Psoas muscle (tissue), 8 donors: ENCODE results near the gene ATP23. TPM values are rescaled to one million over a fixed set of nuclear protein-coding genes. Genes with fewer than 3 reads are reported as not detected.

ENCODE experiments used
- ATAC-seq, 4 donors: fragments of 200-7000 bp; cut with Tn5 transposase; one replicate each; pipeline ENCODE4 v1.9.1; 2020; ENCODE audit warnings: moderate library complexity in 3 of 4, mild to moderate bottlenecking in 2 of 4
- DNase-seq, 2 donors: peaks; one replicate each; pipeline ENCODE4 v3.0.0-alpha.2; 2020
- H3K27ac ChIP-seq: fragments of 200-600 bp; one replicate; pipeline ENCODE4 v1.8.0; 2022
- H3K27me3 ChIP-seq, 3 donors: fragments of 200-600 bp in 1 of 3; one replicate each; pipeline versions ENCODE4 v1.6.1 to v1.8.0; 2013 to 2022; ENCODE audit warnings: low read length in 2 of 3, mild to moderate bottlenecking in 2 of 3, moderate library complexity in 1 of 3; ENCODE audit not compliant: insufficient read depth in 3 of 3
- H3K36me3 ChIP-seq, 2 donors: fragments of 200-600 bp in 1 of 2; one replicate each; pipeline versions ENCODE4 v1.6.1 to v1.8.0; 2013 to 2022; ENCODE audit warnings: low read depth in 1 of 2, mild to moderate bottlenecking in 1 of 2, moderate library complexity in 1 of 2; ENCODE audit not compliant: insufficient read depth in 1 of 2
- H3K4me1 ChIP-seq: fragments of 200-600 bp; one replicate; pipeline ENCODE4 v1.8.0; 2022
- H3K4me3 ChIP-seq: fragments of 200-600 bp; one replicate; pipeline ENCODE4 v1.8.0; 2022; ENCODE audit warnings: mild to moderate bottlenecking
- H3K9me3 ChIP-seq: fragments of 200-600 bp; one replicate; pipeline ENCODE4 v1.8.0; 2022
- WGBS, 3 donors: extraction: QIAGEN DNeasy Blood & Tissue Kit; methylation state at CpG; one replicate each; pipeline versions ENCODE4 v1.1.6 to v1.1.7; 2013; 5-methylcytosine and 5-hydroxymethylcytosine counted together
- intact Hi-C, 2 donors: fragments of 100-400 bp; cut with DNase I; formaldehyde crosslinking; loops; one replicate each; pipeline versions ENCODE4 v1.11.0 to v1.14.2; 2022
- polyA plus RNA-seq, 3 donors: library from polyadenylated mRNA; stranded (reverse); fragments of 200-250 nt; gene quantifications; one replicate each; pipeline ENCODE4 v1.2.3, GENCODE V29; 2013
- total RNA-seq, 4 donors: library from RNA; stranded (reverse); fragmentation: NEBNext Ultra II Directional in 2 of 4; extraction: Animal tissue kit (Norgen Biotek cat#: 25700) in 2 of 4; gene quantifications; one replicate each; pipeline versions ENCODE4 v1.2.1 to v1.2.4, GENCODE V29; 2021 to 2023
- TF ChIP-seq, protein P1 (sequence below): fragments of 200-600 bp; IDR thresholded peaks from one replicate; pipeline ENCODE4 v1.8.0; 2022; ENCODE audit warnings: antibody characterized with exemption
- donor health status: healthy with polysubstance abuse.
- donor health status: DM: no; HTN: no; CAD: no; lungs with moderate emphysema.
- donor health status: Bipolar disorder and iron deficiency.
- donor health status: healthy.
- donor health status: DM: yes; HTN: yes; CAD: no.
- donor health status: DM: no; HTN: no; CAD: no.
- donor health status: DM: no; HTN: no; CAD: no.
- donor health status: DM: yes; HTN: yes; CAD: no.

The ATP23 gene
- total and polyA plus RNA-seq, 7 donors = 6.3 to 28.8 (median 8.7) TPM

DNA sequence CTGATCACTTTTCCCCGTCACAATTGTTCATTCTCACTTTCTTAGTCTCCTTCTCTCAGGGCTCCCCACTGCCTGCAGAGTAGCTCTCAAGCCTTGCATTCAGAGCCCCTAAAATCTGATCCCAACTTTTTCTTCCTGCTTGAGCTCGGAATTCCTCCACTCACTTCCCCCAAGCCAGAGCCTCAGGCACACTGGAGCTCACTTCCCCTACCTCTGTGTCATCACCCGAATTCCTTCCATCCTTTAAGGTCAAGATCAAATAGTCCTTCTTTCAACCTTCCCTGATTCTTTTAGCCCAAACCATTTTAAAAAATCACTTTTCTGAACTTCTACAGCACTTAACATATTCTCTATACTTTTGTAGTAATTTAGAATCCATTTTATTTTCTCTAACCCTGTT lies 34.1 kb upstream of the ATP23 start:
- no peak for ATAC-seq
- Histone ChIP-seq H3K36me3 (no peaks in the 10 kb centered on the region), H3K4me3 (no peak overlapping the region), H3K4me1 (no peaks in the 10 kb centered on the region), H3K27me3 (no peaks in the 10 kb centered on the region), H3K27ac (no peak overlapping the region), H3K9me3 (no peaks in the 10 kb centered on the region)
- TF ChIP-seq, protein P1, sequence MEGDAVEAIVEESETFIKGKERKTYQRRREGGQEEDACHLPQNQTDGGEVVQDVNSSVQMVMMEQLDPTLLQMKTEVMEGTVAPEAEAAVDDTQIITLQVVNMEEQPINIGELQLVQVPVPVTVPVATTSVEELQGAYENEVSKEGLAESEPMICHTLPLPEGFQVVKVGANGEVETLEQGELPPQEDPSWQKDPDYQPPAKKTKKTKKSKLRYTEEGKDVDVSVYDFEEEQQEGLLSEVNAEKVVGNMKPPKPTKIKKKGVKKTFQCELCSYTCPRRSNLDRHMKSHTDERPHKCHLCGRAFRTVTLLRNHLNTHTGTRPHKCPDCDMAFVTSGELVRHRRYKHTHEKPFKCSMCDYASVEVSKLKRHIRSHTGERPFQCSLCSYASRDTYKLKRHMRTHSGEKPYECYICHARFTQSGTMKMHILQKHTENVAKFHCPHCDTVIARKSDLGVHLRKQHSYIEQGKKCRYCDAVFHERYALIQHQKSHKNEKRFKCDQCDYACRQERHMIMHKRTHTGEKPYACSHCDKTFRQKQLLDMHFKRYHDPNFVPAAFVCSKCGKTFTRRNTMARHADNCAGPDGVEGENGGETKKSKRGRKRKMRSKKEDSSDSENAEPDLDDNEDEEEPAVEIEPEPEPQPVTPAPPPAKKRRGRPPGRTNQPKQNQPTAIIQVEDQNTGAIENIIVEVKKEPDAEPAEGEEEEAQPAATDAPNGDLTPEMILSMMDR = no peak
- 51 to 68% (median 56%) methylated on average over 3 of the region's 3 CpGs for WGBS, 3 donors
- intact Hi-C loops = loop anchor here in 1 of 2 donors (5.0 kb wide), 1 partner anchor 105 kb away; no protein-coding TSS in a partner anchor
- no peak for DNase-seq

DNA sequence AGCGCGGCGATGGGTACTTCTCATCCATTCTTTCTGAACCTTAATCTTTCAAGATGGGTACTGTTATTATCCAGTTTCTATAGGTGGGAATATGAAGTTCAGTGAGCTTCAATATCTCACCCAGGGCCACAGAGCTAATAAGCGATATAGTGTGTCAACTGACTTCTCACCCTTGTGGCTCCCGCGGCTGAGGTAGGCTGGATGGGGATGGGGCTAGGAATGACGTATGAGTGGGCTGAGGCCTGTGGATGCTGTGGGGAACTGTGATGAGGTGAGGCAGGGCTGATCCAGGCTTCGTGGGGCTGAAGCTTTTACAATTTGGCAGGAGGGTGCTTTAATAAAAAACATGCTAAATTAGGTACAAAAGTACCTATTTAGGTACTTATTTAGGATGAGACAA lies 32.9 kb upstream of the ATP23 start:
- intact Hi-C loops = loop anchor here in 1 of 2 donors (5.0 kb wide), 1 partner anchor 106 kb away; no protein-coding TSS in a partner anchor
- 76 to 82% (median 80%) methylated on average over 8 of the region's 8 CpGs for WGBS, 3 donors
- Histone ChIP-seq H3K4me3 (no peak overlapping the region), H3K27me3 (no peaks in the 10 kb centered on the region), H3K36me3 (no peaks in the 10 kb centered on the region), H3K9me3 (no peaks in the 10 kb centered on the region), H3K4me1 (no peaks in the 10 kb centered on the region), H3K27ac (no peak overlapping the region)
- no peak for ATAC-seq
- DNase-seq = no peak
- TF ChIP-seq, protein P1 = no peak

DNA sequence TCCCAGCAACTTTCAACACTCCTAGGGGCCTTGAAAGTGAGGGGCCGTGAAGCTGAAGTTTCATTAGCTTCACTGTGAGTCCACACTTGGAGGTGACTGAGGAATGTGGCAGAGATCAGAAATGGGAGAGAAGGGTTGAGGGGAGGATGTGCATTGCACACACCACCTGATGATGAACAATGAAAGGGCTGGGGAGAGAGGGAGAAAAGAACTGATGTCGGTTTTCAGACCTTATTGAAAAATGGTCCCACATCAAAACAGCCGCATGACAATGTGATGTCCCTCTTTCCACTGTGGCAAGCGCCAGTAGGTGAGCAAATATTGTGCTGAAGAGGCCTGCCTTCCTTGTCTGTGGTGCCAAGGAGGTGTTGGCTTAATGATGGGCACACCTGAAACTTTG lies 32.3 kb upstream of the ATP23 start:
- Histone ChIP-seq H3K9me3 (no peaks in the 10 kb centered on the region), H3K4me1 (no peaks in the 10 kb centered on the region), H3K36me3 (no peaks in the 10 kb centered on the region), H3K4me3 (no peak overlapping the region), H3K27ac (no peak overlapping the region), H3K27me3 (no peaks in the 10 kb centered on the region)
- 76 to 89% (median 83%) methylated on average over 4 of the region's 4 CpGs for WGBS, 3 donors
- DNase-seq (no peak), ATAC-seq (no peak)
- intact Hi-C loops = loop anchor here in 1 of 2 donors (5.0 kb wide), 1 partner anchor 107 kb away; no protein-coding TSS in a partner anchor
- TF ChIP-seq, protein P1 = no peak

DNA sequence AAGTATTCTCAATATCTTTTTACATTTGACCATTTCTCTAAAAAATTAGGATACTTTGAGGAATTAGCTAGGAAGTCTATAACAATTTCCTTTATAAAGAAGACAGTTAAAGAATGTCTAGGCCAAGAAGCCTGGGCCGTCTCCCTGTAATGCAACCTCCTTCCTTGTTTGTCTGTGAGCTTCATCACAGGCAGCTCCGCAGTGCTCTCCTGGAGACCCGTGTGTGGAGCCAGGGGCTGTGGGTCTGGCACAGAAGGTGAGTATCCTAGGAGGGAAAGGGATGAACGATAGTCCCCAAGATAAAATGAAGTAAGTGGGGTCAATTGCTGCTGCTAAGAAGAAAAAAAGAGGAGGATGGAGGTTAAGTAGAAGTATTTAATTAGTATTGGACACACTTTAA lies 31.8 kb upstream of the ATP23 start:
- Histone ChIP-seq H3K27me3 (no peaks in the 10 kb centered on the region), H3K4me3 (no peak overlapping the region), H3K9me3 (no peaks in the 10 kb centered on the region), H3K27ac (no peak overlapping the region), H3K4me1 (no peaks in the 10 kb centered on the region), H3K36me3 (no peaks in the 10 kb centered on the region)
- DNase-seq = no peak
- TF ChIP-seq, protein P1 = no peak
- ATAC-seq = no peak
- WGBS, 3 donors = 76 to 91% (median 78%) methylated on average over 4 of the region's 4 CpGs
- intact Hi-C loops = loop anchor here in 1 of 2 donors (5.0 kb wide), 1 partner anchor 107 kb away; no protein-coding TSS in a partner anchor

DNA sequence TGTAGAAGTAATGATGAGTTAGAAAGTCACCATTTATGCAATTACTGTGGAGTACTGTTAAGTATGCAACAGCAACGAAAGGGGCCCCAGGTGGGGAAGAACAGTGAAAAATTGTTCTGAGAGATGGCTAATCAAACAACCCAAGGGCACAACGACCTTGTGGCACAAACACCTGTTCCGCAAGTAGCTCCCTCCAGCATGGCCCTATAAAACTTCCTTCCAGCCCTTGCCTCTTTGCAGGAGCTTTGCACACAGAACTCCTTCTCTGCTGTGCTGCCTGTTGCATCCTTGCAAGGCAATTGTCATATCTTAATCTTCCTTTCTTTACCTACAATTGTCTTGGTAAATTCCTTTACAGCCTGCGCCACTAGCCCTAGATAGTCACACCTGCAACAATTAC lies 23.2 kb upstream of the ATP23 start:
- TF ChIP-seq, protein P1 = no peak
- H3K27me3 ChIP-seq = no peaks in the 10 kb centered on the region
- no peaks in the 10 kb centered on the region for H3K9me3 ChIP-seq
- H3K4me3 ChIP-seq = no peak overlapping the region
- no peak overlapping the region for H3K27ac ChIP-seq
- WGBS, 3 donors = 56 to 66% (median 61%) methylated on average over 4 of the region's 4 CpGs
- intact Hi-C loops = no loop called here
- no peaks in the 10 kb centered on the region for H3K4me1 ChIP-seq
- no peaks in the 10 kb centered on the region for H3K36me3 ChIP-seq
- DNase-seq (no peak), ATAC-seq (no peak)
